Measurements from ENCODE around the gene CREB5.

CREB5 gene

DNA sequence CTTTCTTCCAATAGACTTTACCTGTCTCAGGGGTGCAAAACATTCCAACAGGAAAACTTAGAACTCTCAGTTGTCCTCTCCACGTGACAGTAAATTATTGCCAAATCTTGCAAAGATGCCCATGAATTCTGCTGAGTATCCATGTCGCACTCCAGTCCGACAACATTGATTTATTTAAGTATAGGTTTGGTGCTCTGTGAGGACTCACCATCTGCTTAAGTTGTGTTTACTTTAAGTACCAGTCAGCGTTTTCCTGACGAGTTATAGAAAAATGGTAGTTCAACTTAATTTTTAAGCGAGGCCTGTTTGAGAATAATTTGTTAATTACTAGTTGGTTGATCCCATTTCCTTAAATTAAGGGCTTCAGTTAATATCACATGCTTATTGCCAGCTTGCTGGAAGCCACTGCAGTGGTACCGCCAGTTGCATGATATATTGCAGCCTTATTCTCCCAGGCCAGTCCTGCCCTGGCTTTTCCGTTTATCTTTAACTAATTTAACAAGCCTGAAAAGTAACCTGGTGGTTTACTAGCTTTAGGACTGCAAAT lies 27.8 kb downstream of the CREB5 start:
- Mint-ChIP-seq H3K27me3 (peaks cover 13% of the 10 kb centered on the region), H3K9me3 (ENCODE audit: low read depth) (no peaks in the 10 kb centered on the region), H3K36me3 (no peaks in the 10 kb centered on the region)

DNA sequence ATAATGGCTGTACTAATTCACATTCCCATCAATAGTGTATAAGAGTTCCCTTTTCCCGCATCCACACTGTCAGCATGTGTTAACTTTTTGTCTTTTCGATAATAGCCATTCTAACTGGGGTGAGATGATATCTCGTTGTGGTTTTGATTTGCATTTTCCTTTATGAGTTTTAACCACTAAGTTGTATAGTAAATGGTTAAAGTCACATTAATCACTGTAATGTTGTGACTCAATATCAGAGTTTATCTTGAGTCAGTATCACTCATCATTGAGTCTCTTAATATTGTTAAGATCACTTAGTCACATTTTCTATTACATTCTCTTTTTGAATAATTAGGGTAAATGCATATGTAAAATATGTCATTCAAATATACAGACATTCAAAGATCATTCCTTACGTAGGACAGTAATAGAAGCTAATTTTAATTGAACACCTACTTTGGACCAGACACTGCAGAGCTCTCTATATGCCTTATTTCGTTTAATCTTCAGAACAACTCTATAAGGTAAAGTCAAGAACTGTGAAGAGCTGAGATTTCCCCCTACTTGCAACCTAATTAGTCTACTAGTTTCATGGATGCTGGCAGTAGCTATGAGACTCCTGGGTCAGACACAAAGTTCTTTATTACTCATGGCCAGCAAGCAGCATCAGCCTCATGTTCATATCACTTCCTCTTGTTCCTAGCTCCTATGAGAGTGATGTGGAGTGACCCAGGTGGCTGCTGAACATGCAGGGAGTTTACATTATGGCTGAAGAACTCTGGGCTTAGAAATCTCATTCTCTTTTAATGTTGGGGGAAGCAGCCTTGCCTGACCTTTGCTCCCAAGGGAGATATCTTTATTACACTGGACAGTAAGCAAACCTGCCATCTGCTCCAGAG lies 30.5 kb downstream of the CREB5 start:
- Mint-ChIP-seq H3K4me3 (no peak overlapping the region), H3K9me3 (ENCODE audit: low read depth) (no peaks in the 10 kb centered on the region), H3K27me3 (peaks cover 6% of the 10 kb centered on the region), H3K4me1 (ENCODE audit: low read depth) (peaks cover 12% of the 10 kb centered on the region), H3K36me3 (no peaks in the 10 kb centered on the region), H3K27ac (peak overlapping the region; percentile 41)

More for the DNA sequence above, 27.8 kb downstream of the CREB5 start:
- peaks cover 12% of the 10 kb centered on the region for H3K4me1 Mint-ChIP-seq (ENCODE audit: low read depth)
- no peak overlapping the region for H3K4me3 Mint-ChIP-seq
- H3K27ac Mint-ChIP-seq = no peak overlapping the region

DNA sequence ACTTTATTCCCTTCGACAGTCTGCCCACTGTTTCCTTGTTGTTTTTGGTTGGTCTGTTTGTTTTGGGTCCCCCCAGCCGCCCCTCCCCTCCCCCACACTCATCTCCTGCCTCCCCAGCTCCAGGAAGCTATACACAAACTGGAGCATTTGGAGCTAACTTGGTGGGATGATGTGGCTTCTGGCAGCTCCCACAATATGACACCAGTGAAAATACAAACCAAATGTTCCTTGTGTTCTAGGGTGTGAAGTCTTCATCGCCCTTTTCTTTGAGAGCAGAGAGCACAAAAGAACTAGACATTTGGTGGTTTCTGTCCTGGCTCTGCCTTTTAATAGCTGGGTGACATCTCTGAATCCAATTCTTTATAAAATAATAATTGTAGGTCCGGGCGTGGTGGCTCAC lies 33.8 kb downstream of the CREB5 start:
- Mint-ChIP-seq H3K36me3 (no peaks in the 10 kb centered on the region), H3K4me1 (ENCODE audit: low read depth) (peaks cover 12% of the 10 kb centered on the region), H3K4me3 (no peak overlapping the region), H3K27me3 (peaks cover 5% of the 10 kb centered on the region), H3K27ac (no peak overlapping the region), H3K9me3 (ENCODE audit: low read depth) (no peaks in the 10 kb centered on the region)

DNA sequence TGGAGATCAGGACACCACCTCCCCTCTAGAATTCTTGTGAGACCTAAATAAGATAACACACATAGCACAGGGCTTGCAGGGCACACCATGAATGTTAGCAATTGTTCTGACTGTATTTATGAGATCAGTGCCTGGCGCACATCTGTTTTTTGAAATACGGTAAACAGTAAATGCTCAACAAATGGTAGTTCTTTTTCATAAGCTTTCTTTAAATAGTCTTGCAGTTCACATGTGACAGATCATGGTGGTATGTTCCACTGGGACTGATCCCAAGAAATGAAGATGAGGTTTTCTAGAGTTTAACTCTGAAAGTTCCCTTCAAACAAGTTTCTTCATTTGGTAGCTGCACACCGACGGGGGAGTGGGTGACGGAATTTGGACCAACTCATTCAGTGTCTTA lies 34.8 kb downstream of the CREB5 start:
- Mint-ChIP-seq H3K9me3 (ENCODE audit: low read depth) (no peaks in the 10 kb centered on the region), H3K36me3 (no peaks in the 10 kb centered on the region), H3K4me1 (ENCODE audit: low read depth) (peaks cover 11% of the 10 kb centered on the region), H3K27me3 (peaks cover 5% of the 10 kb centered on the region), H3K27ac (no peak overlapping the region), H3K4me3 (no peak overlapping the region)

DNA sequence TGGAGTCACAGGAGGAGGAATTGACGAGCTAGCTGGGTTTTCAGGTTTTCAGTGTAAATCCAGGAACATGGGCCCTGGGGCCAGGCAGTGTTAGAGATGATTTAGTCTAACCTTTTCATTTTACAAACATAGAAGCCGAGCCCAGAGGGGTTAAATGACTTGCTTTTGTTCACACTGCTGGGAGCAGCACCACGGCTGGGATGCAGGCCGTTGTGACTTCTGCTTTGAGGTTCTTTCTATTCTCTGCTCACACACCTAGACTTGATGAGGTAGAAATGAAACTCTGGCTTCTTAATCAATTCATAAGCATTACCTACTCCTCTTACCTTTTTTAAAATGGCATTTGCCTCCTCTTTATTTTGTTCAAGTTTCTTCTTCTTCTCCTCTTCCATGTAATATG lies 36.4 kb downstream of the CREB5 start:
- peaks cover 5% of the 10 kb centered on the region for H3K27me3 Mint-ChIP-seq
- no peak overlapping the region for H3K4me3 Mint-ChIP-seq
- no peak overlapping the region for H3K27ac Mint-ChIP-seq
- no peaks in the 10 kb centered on the region for H3K4me1 Mint-ChIP-seq (ENCODE audit: low read depth)
- no peaks in the 10 kb centered on the region for H3K9me3 Mint-ChIP-seq (ENCODE audit: low read depth)
- H3K36me3 Mint-ChIP-seq = no peaks in the 10 kb centered on the region

DNA sequence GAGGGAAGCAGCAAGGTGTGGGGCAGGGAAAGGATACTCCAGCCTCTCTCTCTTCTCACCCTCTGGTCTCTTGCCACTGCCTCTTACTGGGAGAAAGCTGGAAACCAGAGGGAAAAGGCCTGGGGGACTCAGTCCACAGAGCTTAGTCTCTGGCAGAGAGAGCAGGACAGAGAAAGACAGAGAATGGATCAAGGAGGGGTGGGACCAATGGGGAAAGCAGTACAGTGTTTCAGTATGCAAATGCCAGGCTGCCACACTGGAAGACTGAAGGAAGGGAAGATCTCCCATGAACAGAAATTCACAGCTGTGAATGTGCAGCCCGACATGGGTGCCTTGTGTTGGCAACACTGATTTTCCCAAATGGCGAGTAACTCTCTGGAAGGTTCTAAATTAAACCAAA lies 40.4 kb downstream of the CREB5 start:
- Mint-ChIP-seq H3K9me3 (ENCODE audit: low read depth) (no peaks in the 10 kb centered on the region), H3K4me3 (no peak overlapping the region), H3K27me3 (peaks cover 2% of the 10 kb centered on the region), H3K36me3 (no peaks in the 10 kb centered on the region), H3K27ac (no peak overlapping the region), H3K4me1 (ENCODE audit: low read depth) (no peaks in the 10 kb centered on the region)

DNA sequence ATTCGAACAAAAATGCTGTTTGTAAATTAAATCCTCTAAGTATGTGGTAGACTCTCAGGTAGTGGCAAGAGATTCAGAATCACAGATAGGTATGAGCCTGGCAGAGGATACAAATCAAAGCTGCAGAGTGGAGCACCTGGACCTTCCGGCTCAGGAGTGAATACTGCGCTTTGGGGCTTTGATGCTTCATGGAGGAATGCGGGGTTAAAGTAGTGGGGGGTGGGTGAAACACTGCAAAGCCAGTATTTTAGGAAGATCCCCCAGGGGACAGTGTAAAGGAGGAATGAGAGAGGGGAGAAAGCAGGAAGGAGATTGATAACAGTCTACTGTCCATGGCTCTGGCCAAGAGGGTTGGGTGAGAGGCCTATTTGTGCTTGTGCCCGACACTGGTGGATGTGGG lies 43.2 kb downstream of the CREB5 start:
- no peak overlapping the region for H3K27ac Mint-ChIP-seq
- no peaks in the 10 kb centered on the region for H3K4me1 Mint-ChIP-seq (ENCODE audit: low read depth)

DNA sequence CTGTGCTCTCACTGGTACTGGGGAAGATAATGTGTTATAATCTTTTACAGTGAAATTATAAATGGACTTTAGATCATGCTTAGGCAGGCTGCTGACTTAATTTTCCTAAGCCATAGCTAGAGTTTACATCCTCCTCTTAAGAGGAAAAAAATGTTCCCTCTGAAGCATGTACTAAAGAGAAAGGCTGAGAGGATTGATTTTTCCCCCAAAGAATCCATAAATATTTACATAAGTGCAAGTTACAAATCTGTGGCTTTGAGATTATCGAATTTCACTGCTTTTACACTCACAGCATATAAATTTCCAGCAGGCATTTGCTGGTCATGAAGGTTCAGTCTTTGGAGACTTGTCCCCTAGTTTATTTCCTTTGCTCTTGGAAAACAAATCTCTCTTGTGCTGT lies 43.7 kb downstream of the CREB5 start:
- Mint-ChIP-seq H3K4me3 (no peak overlapping the region), H3K4me1 (ENCODE audit: low read depth) (no peaks in the 10 kb centered on the region), H3K27ac (no peak overlapping the region), H3K27me3 (peaks cover 2% of the 10 kb centered on the region), H3K9me3 (ENCODE audit: low read depth) (no peaks in the 10 kb centered on the region), H3K36me3 (no peaks in the 10 kb centered on the region)

More for the DNA sequence above, 43.2 kb downstream of the CREB5 start:
- Mint-ChIP-seq H3K4me3 (no peak overlapping the region), H3K27me3 (peaks cover 2% of the 10 kb centered on the region), H3K36me3 (no peaks in the 10 kb centered on the region), H3K9me3 (ENCODE audit: low read depth) (no peaks in the 10 kb centered on the region)

DNA sequence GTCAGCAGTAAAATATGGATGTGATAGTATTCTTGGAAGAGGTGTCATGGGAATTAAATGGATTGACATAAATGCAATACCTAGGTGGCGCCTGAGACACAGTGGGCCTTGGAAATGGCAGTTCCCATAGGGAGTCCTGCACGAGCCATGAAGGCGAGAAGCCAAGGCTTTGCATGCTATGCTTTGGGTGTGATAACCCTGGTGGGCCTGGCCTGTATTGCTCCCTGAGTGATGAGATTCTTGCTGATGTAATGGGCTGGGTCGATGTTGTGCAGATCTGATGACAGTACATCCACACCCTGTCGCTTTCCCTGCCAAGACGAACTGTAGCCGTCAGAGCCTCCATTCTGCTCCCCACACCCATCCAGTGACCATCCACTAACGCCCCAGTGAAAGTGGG lies 46.4 kb downstream of the CREB5 start:
- peaks cover 3% of the 10 kb centered on the region for H3K27me3 Mint-ChIP-seq
- no peak overlapping the region for H3K4me3 Mint-ChIP-seq
- no peaks in the 10 kb centered on the region for H3K9me3 Mint-ChIP-seq (ENCODE audit: low read depth)
- no peaks in the 10 kb centered on the region for H3K4me1 Mint-ChIP-seq (ENCODE audit: low read depth)
- H3K36me3 Mint-ChIP-seq = no peaks in the 10 kb centered on the region
- H3K27ac Mint-ChIP-seq = no peak overlapping the region

DNA sequence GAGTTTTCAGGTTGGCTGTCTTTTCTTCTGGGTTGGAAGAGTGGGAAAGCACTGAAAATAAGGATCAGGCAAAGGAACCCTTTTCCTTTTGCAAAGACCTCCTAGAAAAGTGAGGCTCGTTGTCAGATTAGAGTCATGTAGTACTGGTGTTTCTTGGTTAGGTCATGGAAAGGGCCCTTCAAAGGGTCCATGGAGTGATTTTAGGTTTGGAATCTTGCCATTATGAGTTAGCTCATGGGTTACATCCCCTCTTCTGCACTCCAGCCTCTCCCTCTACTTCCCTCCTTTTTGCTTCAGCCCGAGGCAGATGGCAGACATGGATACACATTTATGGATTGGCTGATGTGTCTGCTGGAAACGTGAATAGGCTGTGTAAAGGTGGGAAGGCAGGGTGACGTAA lies 47.0 kb downstream of the CREB5 start:
- Mint-ChIP-seq H3K4me3 (no peak overlapping the region), H3K4me1 (ENCODE audit: low read depth) (no peaks in the 10 kb centered on the region), H3K36me3 (no peaks in the 10 kb centered on the region), H3K27me3 (peaks cover 3% of the 10 kb centered on the region), H3K27ac (no peak overlapping the region), H3K9me3 (ENCODE audit: low read depth) (no peaks in the 10 kb centered on the region)

DNA sequence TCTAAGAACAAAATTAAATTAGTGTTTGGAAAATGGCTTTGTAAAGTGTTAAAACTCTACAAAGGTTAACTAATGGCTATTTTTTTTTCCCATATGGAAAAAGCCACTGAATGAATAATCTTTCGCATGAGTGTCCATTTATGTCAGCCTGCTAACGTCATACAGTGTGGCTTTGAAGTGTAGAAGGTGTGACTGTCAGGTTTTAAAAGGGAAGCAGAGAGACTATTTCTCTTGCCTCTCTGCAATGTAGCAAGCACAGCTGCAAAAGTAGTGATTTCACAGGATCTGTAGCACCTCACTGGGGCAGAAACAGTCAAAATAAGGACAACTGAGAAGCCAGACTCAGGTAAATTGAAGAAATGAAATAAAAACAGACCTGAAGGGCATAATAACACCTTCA lies 53.4 kb downstream of the CREB5 start:
- H3K27ac Mint-ChIP-seq = no peak overlapping the region
- H3K4me1 Mint-ChIP-seq (ENCODE audit: low read depth) = no peaks in the 10 kb centered on the region
- H3K9me3 Mint-ChIP-seq (ENCODE audit: low read depth) = no peaks in the 10 kb centered on the region
- H3K4me3 Mint-ChIP-seq = no peak overlapping the region
- no peaks in the 10 kb centered on the region for H3K36me3 Mint-ChIP-seq
- H3K27me3 Mint-ChIP-seq = peaks cover 7% of the 10 kb centered on the region

DNA sequence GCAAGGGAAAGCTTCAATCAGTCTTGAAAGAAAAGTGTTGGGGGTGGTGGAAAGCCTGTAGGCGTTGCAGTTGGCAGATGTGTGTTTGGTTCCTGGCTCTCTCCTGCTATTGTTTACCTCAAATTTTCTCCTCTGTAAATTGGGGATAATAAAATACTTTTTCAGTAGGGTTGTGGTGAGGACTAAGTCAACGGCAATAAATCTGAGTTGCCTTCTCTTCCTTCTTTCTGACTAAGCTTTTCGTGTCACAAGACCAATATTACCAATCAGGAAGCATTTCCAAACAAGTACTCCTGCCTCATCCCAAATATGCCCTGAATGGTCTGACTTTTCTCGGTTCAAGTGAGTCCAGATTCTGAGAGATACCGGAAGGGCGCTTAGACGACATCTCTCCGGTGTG lies 54.0 kb downstream of the CREB5 start:
- Mint-ChIP-seq H3K9me3 (ENCODE audit: low read depth) (no peaks in the 10 kb centered on the region), H3K4me3 (no peak overlapping the region), H3K27ac (no peak overlapping the region), H3K4me1 (ENCODE audit: low read depth) (no peaks in the 10 kb centered on the region), H3K27me3 (peaks cover 7% of the 10 kb centered on the region), H3K36me3 (no peaks in the 10 kb centered on the region)

DNA sequence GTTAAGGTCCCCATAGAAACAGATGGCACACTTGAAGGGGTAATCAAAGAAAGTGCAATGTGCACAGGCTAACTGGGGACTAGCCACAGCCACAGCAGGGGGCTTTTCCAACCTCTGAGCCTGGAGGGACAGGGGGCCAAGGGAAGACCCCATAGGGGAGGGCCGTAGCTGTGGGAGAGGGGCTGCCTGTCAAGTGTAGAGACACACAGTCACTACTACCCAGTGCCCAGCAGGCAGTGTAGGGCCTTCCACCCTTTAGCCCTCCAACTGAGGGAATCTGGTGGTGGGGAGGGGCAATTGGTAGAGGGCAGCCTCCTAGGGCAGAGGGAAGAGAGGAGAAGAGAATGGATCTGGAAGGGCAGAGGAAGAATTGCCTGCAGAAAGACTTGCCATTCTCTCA lies 54.6 kb downstream of the CREB5 start:
- Mint-ChIP-seq H3K4me1 (ENCODE audit: low read depth) (no peaks in the 10 kb centered on the region), H3K4me3 (no peak overlapping the region), H3K9me3 (ENCODE audit: low read depth) (no peaks in the 10 kb centered on the region), H3K27me3 (peaks cover 7% of the 10 kb centered on the region), H3K36me3 (no peaks in the 10 kb centered on the region), H3K27ac (no peak overlapping the region)

DNA sequence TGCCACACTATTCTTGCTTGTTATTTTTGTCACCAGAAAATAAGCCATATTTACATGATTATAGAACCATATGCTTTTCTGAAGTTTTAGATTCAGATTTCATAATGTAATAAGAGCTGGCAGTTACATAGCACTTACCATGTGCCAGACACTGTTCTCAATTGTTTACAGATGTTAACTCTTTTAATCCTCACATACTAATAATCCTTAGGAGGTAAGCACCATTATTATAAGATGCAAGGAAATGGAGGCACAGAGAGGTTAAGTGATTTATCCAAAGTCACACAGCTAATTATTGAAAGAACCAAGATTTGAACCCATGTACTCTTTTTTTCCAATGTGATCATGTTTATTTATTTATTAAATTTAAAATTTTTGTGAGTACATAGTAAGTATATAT lies 57.2 kb downstream of the CREB5 start:
- Mint-ChIP-seq H3K4me3 (no peak overlapping the region), H3K36me3 (no peaks in the 10 kb centered on the region), H3K9me3 (ENCODE audit: low read depth) (no peaks in the 10 kb centered on the region), H3K27me3 (peaks cover 11% of the 10 kb centered on the region), H3K4me1 (ENCODE audit: low read depth) (no peaks in the 10 kb centered on the region), H3K27ac (no peak overlapping the region)

DNA sequence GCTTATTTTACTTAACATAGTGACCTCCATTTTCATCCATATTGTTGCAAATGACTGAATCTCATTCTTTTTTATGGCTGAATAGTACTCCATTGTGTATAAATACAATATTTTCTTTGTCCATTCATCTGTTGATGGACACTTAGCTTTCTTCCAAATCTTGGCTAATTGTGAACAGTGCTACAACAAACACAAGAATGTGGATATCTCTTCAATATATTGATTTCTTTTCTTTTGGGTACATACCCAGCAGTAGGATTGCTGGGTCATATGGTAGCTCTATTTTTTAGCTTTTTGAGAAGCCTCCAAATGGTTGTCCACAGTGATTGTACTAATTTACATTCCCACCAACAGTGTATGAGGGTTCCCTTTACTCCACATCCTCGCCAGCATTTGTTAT lies 58.0 kb downstream of the CREB5 start:
- Mint-ChIP-seq H3K9me3 (ENCODE audit: low read depth) (no peaks in the 10 kb centered on the region), H3K36me3 (no peaks in the 10 kb centered on the region), H3K4me1 (ENCODE audit: low read depth) (no peaks in the 10 kb centered on the region), H3K4me3 (no peak overlapping the region), H3K27me3 (peaks cover 11% of the 10 kb centered on the region), H3K27ac (no peak overlapping the region)

DNA sequence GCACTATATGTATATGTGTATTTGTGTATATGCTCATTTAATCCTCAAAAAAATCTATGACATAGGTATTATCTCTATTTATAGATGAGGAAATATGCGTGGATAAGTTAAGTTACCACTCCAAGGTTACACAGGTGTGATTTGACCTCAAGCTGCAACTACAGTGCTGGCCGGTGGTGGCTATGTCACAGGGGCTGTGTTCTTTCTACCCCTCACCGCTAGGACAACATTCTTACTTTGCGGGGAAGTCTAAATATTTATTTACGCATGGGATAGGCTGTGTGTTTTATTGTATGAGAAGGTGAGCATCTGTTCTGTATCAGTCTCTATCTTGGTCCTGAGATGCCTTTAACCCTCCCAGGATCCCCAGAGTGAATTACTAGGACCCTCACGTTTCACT lies 60.0 kb downstream of the CREB5 start:
- Mint-ChIP-seq H3K27ac (no peak overlapping the region), H3K4me3 (no peak overlapping the region), H3K9me3 (ENCODE audit: low read depth) (no peaks in the 10 kb centered on the region), H3K36me3 (no peaks in the 10 kb centered on the region), H3K4me1 (ENCODE audit: low read depth) (no peaks in the 10 kb centered on the region), H3K27me3 (peaks cover 6% of the 10 kb centered on the region)

Measured in activated naive CD8-positive, alpha-beta T cell (primary cell).